Adrenal gland (tissue), 5 donors: Measurements from ENCODE around the gene LYRM1.

ENCODE experiments used
- CTCF ChIP-seq, 6 experiments: fragments of 450-650 bp in 4 of 6; fragments of 200-600 bp in 2 of 6; sonication (generic) in 1 of 6; IDR thresholded peaks; 1 replicate in 5 of 6; 2 replicates in 1 of 6; pipeline versions ENCODE4 v1.5.1 to v1.8.0; 2016 to 2021; ENCODE audit warnings: antibody characterized with exemption in 6 of 6, mild to moderate bottlenecking in 2 of 6, moderate library complexity in 1 of 6
- POLR2A ChIP-seq, 2 donors: fragments of 450-650 bp; IDR thresholded peaks; one replicate each; pipeline ENCODE4 v1.6.1; 2017; ENCODE audit warnings: antibody characterized with exemption in 2 of 2, mild to moderate bottlenecking in 2 of 2, moderate library complexity in 1 of 2
- donor health status: DM: no; HTN: no; CAD: no.

GRCh38 chr16:20941636-20941926, 41.0 kb downstream of the LYRM1 start:
- TF ChIP-seq POLR2A (IDR thresholded peaks at IDR 0.05) (no peak), CTCF (IDR thresholded peaks at IDR 0.05) (no peak)
